SK-N-SH treated with all-trans-retinoic acid at 6 μM for 48 hours (cell line): ENCODE data around the gene MIPOL1.

Experiments
- ARNTL ChIP-seq: fragments of 450-650 bp; formaldehyde crosslinking; IDR thresholded peaks from 2 replicates; pipeline ENCODE4 v1.5.0; 2020; ENCODE audit warnings: low read depth, mild to moderate bottlenecking, moderate library complexity, borderline replicate concordance
- BACH2 ChIP-seq: fragments of 250-450 bp; sonication (Bioruptor Pico); IDR thresholded peaks from 2 replicates; pipeline ENCODE4 v1.9.0; 2021; ENCODE audit warnings: mild to moderate bottlenecking, borderline replicate concordance
- CSDC2 ChIP-seq: fragments of 250-450 bp; sonication (Bioruptor Pico); IDR thresholded peaks from 2 replicates; pipeline ENCODE4 v1.5.0; 2020; ENCODE audit warnings: mild to moderate bottlenecking, moderate library complexity
- GLIS3 ChIP-seq: fragments of 250-450 bp; sonication (Bioruptor Pico); IDR thresholded peaks from 2 replicates; pipeline ENCODE4 v1.5.0; 2020; ENCODE audit warnings: mild to moderate bottlenecking, moderate library complexity
- ISL1 ChIP-seq: fragments of 250-450 bp; sonication (Bioruptor Pico); IDR thresholded peaks from 2 replicates; pipeline ENCODE4 v2.1.2; 2022; ENCODE audit warnings: mild to moderate bottlenecking, moderate library complexity
- RARB ChIP-seq: fragments of 250-450 bp; sonication (Bioruptor Pico); IDR thresholded peaks from 2 replicates; pipeline ENCODE4 v1.8.0; 2021; ENCODE audit warnings: mild to moderate bottlenecking, moderate library complexity
- SNAI2 ChIP-seq: fragments of 250-450 bp; sonication (Bioruptor Pico); IDR thresholded peaks from 2 replicates; pipeline ENCODE4 v1.5.0; 2020; ENCODE audit warnings: mild to moderate bottlenecking, moderate library complexity
- ZC3H10 ChIP-seq: fragments of 250-450 bp; sonication (Bioruptor Pico); IDR thresholded peaks from 2 replicates; pipeline ENCODE4 v1.5.1; 2021; ENCODE audit warnings: mild to moderate bottlenecking, moderate library complexity
- ZFP3 ChIP-seq: fragments of 250-450 bp; sonication (Bioruptor Pico); IDR thresholded peaks from 2 replicates; pipeline ENCODE4 v1.5.0; 2020; ENCODE audit warnings: mild to moderate bottlenecking, moderate library complexity
- ZFP30 ChIP-seq: fragments of 450-650 bp; formaldehyde crosslinking; IDR thresholded peaks from 2 replicates; pipeline ENCODE4 v1.5.0; 2022; ENCODE audit warnings: mild to moderate bottlenecking, moderate library complexity
- TF ChIP-seq, protein P1 (sequence below): fragments of 250-450 bp; sonication (Bioruptor Pico); IDR thresholded peaks from 2 replicates; pipeline ENCODE4 v1.8.0; 2020; ENCODE audit warnings: mild to moderate bottlenecking, moderate library complexity, borderline replicate concordance
- TF ChIP-seq, protein P2 (sequence below): fragments of 250-450 bp; sonication (Bioruptor Pico); IDR thresholded peaks from 2 replicates; pipeline ENCODE4 v1.5.1; 2020; ENCODE audit warnings: low read depth, mild to moderate bottlenecking, moderate library complexity

- TF ChIP-seq ZFP30 (CRISPR knock-in tag) = no peak
- TF ChIP-seq SNAI2 (CRISPR knock-in tag) = no peak
- TF ChIP-seq ISL1 (CRISPR knock-in tag) = no peak
- TF ChIP-seq CSDC2 = no peak
- TF ChIP-seq ARNTL = no peak
- TF ChIP-seq ZC3H10 = no peak
- no peak for TF ChIP-seq BACH2
- TF ChIP-seq ZFP3 (CRISPR knock-in tag) = no peak
- TF ChIP-seq, protein P1, sequence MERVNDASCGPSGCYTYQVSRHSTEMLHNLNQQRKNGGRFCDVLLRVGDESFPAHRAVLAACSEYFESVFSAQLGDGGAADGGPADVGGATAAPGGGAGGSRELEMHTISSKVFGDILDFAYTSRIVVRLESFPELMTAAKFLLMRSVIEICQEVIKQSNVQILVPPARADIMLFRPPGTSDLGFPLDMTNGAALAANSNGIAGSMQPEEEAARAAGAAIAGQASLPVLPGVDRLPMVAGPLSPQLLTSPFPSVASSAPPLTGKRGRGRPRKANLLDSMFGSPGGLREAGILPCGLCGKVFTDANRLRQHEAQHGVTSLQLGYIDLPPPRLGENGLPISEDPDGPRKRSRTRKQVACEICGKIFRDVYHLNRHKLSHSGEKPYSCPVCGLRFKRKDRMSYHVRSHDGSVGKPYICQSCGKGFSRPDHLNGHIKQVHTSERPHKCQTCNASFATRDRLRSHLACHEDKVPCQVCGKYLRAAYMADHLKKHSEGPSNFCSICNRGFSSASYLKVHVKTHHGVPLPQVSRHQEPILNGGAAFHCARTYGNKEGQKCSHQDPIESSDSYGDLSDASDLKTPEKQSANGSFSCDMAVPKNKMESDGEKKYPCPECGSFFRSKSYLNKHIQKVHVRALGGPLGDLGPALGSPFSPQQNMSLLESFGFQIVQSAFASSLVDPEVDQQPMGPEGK (CRISPR knock-in tag) = no peak
- TF ChIP-seq RARB (CRISPR knock-in tag) = no peak
- TF ChIP-seq, protein P2, sequence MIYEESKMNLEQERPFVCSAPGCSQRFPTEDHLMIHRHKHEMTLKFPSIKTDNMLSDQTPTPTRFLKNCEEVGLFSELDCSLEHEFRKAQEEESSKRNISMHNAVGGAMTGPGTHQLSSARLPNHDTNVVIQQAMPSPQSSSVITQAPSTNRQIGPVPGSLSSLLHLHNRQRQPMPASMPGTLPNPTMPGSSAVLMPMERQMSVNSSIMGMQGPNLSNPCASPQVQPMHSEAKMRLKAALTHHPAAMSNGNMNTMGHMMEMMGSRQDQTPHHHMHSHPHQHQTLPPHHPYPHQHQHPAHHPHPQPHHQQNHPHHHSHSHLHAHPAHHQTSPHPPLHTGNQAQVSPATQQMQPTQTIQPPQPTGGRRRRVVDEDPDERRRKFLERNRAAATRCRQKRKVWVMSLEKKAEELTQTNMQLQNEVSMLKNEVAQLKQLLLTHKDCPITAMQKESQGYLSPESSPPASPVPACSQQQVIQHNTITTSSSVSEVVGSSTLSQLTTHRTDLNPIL (CRISPR knock-in tag) = no peak
- TF ChIP-seq GLIS3 (CRISPR knock-in tag) = no peak
Observed at GRCh38 chr14:37262649-37263048, 64.9 kb downstream of the MIPOL1 start.
